ENCODE measurements around the gene ADK.

ADK gene

GRCh38 chr10:74738985-74739567 is 588.1 kb downstream of the ADK start:
- DNase-seq (ENCODE audit: low spot score) = no peak

- DNase-seq (ENCODE audit: low spot score) = no peak
Measured at GRCh38 chr10:74743401-74743800, 592.4 kb downstream of the ADK start.

- DNase-seq (ENCODE audit: low spot score) = no peak
Measured at GRCh38 chr10:74745449-74745848, 594.4 kb downstream of the ADK start.

GRCh38 chr10:74746813-74747212 is 595.8 kb downstream of the ADK start:
- DNase-seq (ENCODE audit: low spot score) = no peak

- no peak for DNase-seq (ENCODE audit: low spot score)
Measured at GRCh38 chr10:74748468-74749031, 597.5 kb downstream of the ADK start.

GRCh38 chr10:74750848-74751274 is 599.8 kb downstream of the ADK start:
- DNase-seq (ENCODE audit: low spot score) = no peak

- no peak for DNase-seq (ENCODE audit: low spot score)
Measured at GRCh38 chr10:74752371-74753040, 601.5 kb downstream of the ADK start.

GRCh38 chr10:74753442-74754211 is 602.6 kb downstream of the ADK start:
- DNase-seq (ENCODE audit: low spot score) = peak; percentile 46

- no peak for DNase-seq (ENCODE audit: low spot score)
Measured at GRCh38 chr10:74754381-74754821, 603.4 kb downstream of the ADK start.

- DNase-seq (ENCODE audit: low spot score) = no peak
Measured at GRCh38 chr10:74755273-74755672, 604.3 kb downstream of the ADK start.
